ENCODE results near the gene WDR46.
A peak's percentile ranks its signal among the peaks of the same experiment; 100 is the strongest.

Gene WDR46

DNA sequence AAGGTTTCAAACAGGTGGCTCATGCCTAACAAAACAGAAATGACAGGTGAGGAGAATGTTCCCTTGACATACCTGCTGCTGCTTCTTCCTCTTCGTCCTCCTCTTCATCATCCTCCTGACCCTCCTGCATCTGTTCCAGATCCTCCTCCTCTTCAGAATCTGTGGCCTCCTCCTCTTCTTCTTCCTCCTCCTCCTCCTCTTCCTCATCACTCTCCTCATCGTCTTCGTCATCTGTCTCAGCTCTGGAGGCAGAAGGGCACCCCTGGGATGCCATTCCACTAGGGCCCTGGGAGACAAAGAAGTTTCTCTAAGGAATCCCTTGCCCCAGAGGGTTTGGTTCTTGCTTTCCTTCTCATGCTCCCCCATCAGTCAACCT lies 30.9 kb upstream of the WDR46 start:
- H3K9ac ChIP-seq (ENCODE audit: low read length in 2 of 2): no peak overlapping the region
- H3K27ac ChIP-seq (ENCODE audit: low read length): peak overlapping the region; percentile 41
- H3K4me1 ChIP-seq (ENCODE audit: control insufficient read depth, insufficient read depth, low read length): peaks cover 59% of the 10 kb centered on the region
- peaks cover 21 to 25% of the 10 kb centered on the region in 2 donors for H3K36me3 ChIP-seq (ENCODE audit: control insufficient read depth in 2 of 2, insufficient read depth in 2 of 2, low read length in 2 of 2)
- no peak overlapping the region for H3K4me3 ChIP-seq (ENCODE audit: low read length in 2 of 2)
- H3K27me3 ChIP-seq (ENCODE audit: control insufficient read depth in 1 of 2, insufficient read depth in 2 of 2, low read length in 2 of 2): no peaks in the 10 kb centered on the region
- no peaks in the 10 kb centered on the region for H3K9me3 ChIP-seq (ENCODE audit: control insufficient read depth in 2 of 2, low read length in 2 of 2)

DNA sequence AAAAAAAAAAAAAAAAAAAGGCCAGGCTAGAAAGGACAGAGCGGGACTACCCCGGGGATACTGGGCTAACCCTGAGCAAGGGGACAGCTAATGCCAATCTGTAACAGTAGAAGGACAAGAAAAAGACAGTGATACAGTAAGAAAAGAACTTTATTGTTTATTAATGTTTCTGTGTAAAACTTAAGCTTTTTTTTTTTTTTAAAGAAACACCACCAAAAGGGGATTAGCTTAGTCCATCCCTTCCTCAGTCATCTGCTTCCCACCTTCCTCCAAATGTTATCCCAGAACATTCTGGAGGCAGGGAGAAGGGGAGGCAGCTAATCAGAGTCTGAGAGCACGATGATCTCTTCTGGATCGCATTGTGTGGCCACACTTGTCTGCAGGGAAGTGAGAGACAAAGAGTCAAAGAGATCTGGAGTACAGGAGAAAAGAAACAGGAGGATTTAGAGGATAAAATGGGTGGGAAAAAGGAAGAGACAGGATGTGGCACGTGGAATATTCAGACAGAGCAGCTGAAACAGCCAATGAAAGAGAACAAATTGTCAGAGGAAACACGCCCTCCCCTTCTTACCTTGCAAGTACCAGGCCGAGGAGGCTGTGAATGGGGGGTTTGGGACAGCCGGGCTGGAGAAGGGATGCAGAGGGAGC lies 29.5 kb upstream of the WDR46 start:
- H3K4me1 ChIP-seq (ENCODE audit: control insufficient read depth, insufficient read depth, low read length): peaks cover 60% of the 10 kb centered on the region
- peak overlapping the region in 1 of 2 donors; percentile 73 for H3K9ac ChIP-seq (ENCODE audit: low read length in 2 of 2)
- peak overlapping the region; percentile 83 for H3K4me3 ChIP-seq (ENCODE audit: low read length in 2 of 2)
- peak overlapping the region; percentile 81 for H3K27ac ChIP-seq (ENCODE audit: low read length)
- no peaks in the 10 kb centered on the region for H3K9me3 ChIP-seq (ENCODE audit: control insufficient read depth in 2 of 2, low read length in 2 of 2)
- H3K36me3 ChIP-seq (ENCODE audit: control insufficient read depth in 2 of 2, insufficient read depth in 2 of 2, low read length in 2 of 2): peaks cover 21 to 25% of the 10 kb centered on the region in 2 donors
- no peaks in the 10 kb centered on the region for H3K27me3 ChIP-seq (ENCODE audit: control insufficient read depth in 1 of 2, insufficient read depth in 2 of 2, low read length in 2 of 2)

DNA sequence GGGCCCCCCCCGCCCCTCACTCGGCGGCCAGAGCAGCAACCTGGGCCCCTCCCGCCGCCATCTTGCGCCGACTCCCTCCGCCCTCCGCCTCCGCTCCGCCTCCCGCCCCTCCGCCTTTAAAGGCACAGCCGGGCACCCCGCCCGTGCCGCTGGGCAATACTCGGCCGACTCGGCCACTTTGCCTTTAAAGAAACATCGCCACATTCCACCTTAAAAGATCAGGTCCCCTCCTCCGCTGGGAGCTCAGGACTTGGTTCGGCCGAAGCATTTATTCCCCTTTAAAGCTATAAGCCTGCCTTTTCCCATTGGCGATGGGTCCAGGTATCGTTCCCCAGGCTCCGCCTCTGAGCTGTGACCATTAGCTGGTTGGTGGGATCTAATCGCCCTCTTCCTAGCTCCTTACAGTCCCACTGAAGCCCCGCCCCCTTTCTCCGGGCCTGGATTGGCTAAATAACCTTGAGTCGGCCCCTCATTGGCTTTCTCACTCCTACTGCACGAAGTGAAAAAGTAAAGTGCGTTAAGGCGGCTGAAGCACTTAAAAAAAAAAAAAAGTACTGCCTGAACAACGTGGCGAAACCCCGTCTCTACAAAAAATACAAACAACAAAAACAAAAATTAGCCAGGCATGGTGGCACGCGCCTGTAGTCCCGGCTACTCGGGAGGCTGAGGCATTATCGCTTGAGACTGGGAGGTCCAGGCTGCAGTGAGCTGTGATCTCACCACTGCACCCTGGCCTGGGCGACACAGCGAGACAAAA lies 28.8 kb upstream of the WDR46 start, which contains the start of gene ZBTB22:
ZBTB22 (minus strand) TSS at position 76 of the 757 bp plus-strand sequence. CDS start 828 bp downstream, outside the sequence.
- Histone ChIP-seq H3K9me3 (ENCODE audit: control insufficient read depth in 2 of 2, low read length in 2 of 2) (no peaks in the 10 kb centered on the region), H3K27me3 (ENCODE audit: control insufficient read depth in 1 of 2, insufficient read depth in 2 of 2, low read length in 2 of 2) (no peaks in the 10 kb centered on the region), H3K4me3 (ENCODE audit: low read length in 2 of 2) (peak within 1 kb of the TSS; percentile 83), H3K27ac (ENCODE audit: low read length) (peak within 1 kb of the TSS; percentile 81), H3K36me3 (ENCODE audit: control insufficient read depth in 2 of 2, insufficient read depth in 2 of 2, low read length in 2 of 2) (peaks cover 21 to 25% of the 10 kb centered on the region in 2 donors), H3K9ac (ENCODE audit: low read length in 2 of 2) (peak within 1 kb of the TSS; percentile 73 to 89), H3K4me1 (ENCODE audit: control insufficient read depth, insufficient read depth, low read length) (peaks cover 60% of the 10 kb centered on the region)

DNA sequence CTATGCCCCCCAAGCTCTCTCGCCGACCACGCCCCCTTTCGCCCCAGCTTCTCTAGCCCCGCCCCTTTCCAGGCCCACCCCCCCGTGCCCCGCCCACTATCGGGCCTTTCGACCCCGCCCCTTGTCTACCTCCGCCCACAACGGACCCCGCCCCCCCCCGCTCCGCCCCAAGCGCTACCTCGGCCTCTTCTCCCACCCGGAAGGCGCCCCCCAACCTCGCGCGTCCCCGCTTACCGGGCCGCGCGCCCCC lies 28.3 kb upstream of the WDR46 start:
- Histone ChIP-seq H3K9me3 (ENCODE audit: control insufficient read depth in 2 of 2, low read length in 2 of 2) (no peaks in the 10 kb centered on the region), H3K9ac (ENCODE audit: low read length in 2 of 2) (no peak overlapping the region), H3K27me3 (ENCODE audit: control insufficient read depth in 1 of 2, insufficient read depth in 2 of 2, low read length in 2 of 2) (no peaks in the 10 kb centered on the region), H3K36me3 (ENCODE audit: control insufficient read depth in 2 of 2, insufficient read depth in 2 of 2, low read length in 2 of 2) (peaks cover 21 to 25% of the 10 kb centered on the region in 2 donors), H3K4me3 (ENCODE audit: low read length in 2 of 2) (peak overlapping the region; percentile 54 to 60), H3K27ac (ENCODE audit: low read length) (peak overlapping the region; percentile 81), H3K4me1 (ENCODE audit: control insufficient read depth, insufficient read depth, low read length) (peaks cover 64% of the 10 kb centered on the region)

DNA sequence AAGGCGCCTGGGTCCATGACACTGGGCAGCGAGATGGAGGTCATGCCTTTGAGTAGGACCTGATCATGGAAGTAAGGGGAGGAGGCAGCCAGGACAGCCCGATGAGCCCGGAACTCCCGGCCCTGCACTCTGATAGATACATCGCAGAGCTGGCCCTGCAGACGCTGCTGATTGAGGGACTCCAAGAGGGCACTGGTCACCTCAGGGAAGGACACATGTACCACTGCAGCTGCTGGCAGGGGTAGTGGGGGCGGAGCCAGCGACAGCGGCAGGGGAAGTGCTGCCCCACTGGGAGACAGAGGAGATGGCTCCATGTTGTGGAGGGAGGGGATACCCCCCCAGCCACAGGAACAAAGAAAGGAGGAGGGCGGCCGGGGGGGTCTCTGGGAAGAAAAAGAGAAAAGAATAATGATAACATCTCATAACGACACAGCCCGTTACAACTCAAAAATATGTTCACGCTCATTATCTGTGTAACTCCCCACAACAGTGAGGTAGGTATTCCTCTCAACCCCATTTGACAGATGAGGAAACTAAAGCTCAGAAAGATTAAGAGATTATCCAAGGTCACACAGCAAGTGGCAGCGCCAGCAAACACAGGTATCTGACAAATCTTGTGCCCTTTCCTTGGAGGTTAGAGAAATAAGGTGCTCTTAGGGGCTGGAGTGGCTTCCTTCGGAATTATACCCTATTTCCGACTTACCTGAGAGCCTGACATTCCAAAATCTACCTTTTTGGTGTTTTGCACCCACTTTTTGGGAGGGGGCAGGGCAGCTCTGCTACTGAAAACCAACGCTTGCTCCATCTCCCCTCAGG lies 27.8 kb upstream of the WDR46 start:
- Histone ChIP-seq H3K27me3 (ENCODE audit: control insufficient read depth in 1 of 2, insufficient read depth in 2 of 2, low read length in 2 of 2) (no peaks in the 10 kb centered on the region), H3K4me3 (ENCODE audit: low read length in 2 of 2) (peak overlapping the region; percentile 54 to 60), H3K27ac (ENCODE audit: low read length) (peak overlapping the region; percentile 49), H3K9ac (ENCODE audit: low read length in 2 of 2) (peak overlapping the region in 1 of 2 donors; percentile 21), H3K36me3 (ENCODE audit: control insufficient read depth in 2 of 2, insufficient read depth in 2 of 2, low read length in 2 of 2) (peaks cover 21 to 25% of the 10 kb centered on the region in 2 donors), H3K9me3 (ENCODE audit: control insufficient read depth in 2 of 2, low read length in 2 of 2) (no peaks in the 10 kb centered on the region), H3K4me1 (ENCODE audit: control insufficient read depth, insufficient read depth, low read length) (peaks cover 64% of the 10 kb centered on the region)

DNA sequence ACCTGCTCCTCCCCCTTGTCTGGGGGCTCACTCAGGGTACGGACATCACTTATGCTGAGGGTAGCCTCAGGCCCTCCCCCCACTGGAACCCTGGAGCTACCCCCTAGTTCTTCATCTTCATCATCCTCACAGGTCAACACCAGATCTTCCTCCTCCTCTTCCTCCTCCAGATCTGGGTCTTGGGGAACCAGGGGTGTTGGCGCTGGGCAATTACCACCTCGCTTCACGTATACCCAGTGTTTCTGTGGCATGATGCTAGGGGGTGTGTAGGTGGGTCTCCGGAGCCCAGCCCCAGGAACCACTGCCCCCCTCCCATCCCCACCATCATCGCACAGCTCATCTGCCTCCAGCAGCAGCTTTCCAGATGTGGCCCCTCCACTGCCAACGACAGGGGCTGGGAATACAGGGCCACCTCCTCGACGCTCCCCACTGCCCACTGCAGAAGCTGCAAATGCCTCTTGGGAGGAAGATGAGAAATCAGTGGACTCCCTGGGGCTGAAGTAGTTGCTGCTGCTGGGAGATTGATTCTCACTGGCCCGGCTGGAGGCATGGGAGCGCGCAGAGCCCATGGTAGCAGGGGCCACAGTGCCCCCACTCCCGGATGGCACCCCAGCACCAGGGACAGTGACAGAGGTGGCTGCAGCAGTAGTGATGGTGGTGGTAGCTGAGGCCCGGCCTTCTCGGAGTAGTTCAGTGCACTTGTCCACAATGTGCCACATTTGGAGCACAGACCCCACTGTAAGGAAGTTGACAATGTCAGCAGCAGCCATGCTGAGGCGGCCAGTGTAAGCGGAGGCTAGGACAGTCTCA lies 27.0 kb upstream of the WDR46 start:
- H3K4me3 ChIP-seq (ENCODE audit: low read length in 2 of 2): no peak overlapping the region
- H3K9me3 ChIP-seq (ENCODE audit: control insufficient read depth in 2 of 2, low read length in 2 of 2): no peaks in the 10 kb centered on the region
- peaks cover 20 to 25% of the 10 kb centered on the region in 2 donors for H3K36me3 ChIP-seq (ENCODE audit: control insufficient read depth in 2 of 2, insufficient read depth in 2 of 2, low read length in 2 of 2)
- peak overlapping the region; percentile 89 for H3K27ac ChIP-seq (ENCODE audit: low read length)
- H3K27me3 ChIP-seq (ENCODE audit: control insufficient read depth in 1 of 2, insufficient read depth in 2 of 2, low read length in 2 of 2): no peaks in the 10 kb centered on the region
- peaks cover 55% of the 10 kb centered on the region for H3K4me1 ChIP-seq (ENCODE audit: control insufficient read depth, insufficient read depth, low read length)
- H3K9ac ChIP-seq (ENCODE audit: low read length in 2 of 2): no peak overlapping the region

DNA sequence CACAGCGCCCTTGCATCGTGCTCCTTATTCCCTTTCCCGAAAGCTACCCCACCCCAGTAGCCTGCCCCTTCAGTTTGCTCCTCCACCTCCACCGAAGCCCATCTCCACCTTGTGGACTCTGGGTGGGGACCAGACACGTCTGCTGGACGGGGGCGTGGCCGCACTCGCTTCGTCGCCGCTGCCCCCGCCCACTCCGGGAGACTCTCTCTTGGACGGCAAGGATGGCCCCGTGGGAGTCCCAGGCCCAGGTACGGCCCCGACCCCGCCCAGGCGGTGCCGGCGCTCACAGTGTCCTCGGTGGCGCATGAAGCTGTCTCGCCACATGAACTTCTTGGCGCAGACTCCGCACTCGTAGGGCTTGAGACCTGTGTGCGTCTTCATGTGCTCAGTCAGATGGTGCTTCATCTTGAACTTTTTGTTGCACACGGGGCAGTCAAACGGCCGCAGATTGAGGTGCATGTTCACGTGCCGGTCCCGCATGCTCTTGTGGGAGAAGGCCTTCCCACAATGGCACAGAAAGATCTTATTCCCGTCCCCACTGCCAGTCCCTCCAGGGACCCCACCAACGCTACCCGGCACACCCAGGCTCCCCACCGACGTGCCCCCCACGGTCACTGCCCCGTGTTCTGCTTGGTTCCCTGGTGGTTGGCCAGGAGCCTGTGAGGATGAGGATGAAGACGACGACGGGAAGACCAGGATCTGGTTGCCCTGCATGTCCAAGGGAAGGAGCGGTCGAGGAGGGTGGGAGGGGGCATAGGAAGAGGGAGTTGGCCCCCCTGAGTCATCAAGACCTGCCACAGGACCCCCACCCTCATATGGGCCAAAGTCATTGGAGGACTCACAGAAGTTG lies 26.1 kb upstream of the WDR46 start:
- Histone ChIP-seq H3K9ac (ENCODE audit: low read length in 2 of 2) (peak overlapping the region in 1 of 2 donors; percentile 91), H3K36me3 (ENCODE audit: control insufficient read depth in 2 of 2, insufficient read depth in 2 of 2, low read length in 2 of 2) (peaks cover 13 to 17% of the 10 kb centered on the region in 2 donors), H3K4me1 (ENCODE audit: control insufficient read depth, insufficient read depth, low read length) (peaks cover 47% of the 10 kb centered on the region), H3K27me3 (ENCODE audit: control insufficient read depth in 1 of 2, insufficient read depth in 2 of 2, low read length in 2 of 2) (no peaks in the 10 kb centered on the region), H3K4me3 (ENCODE audit: low read length in 2 of 2) (peak overlapping the region; percentile 91 to 99), H3K27ac (ENCODE audit: low read length) (peak overlapping the region; percentile 89), H3K9me3 (ENCODE audit: control insufficient read depth in 2 of 2, low read length in 2 of 2) (no peaks in the 10 kb centered on the region)

DNA sequence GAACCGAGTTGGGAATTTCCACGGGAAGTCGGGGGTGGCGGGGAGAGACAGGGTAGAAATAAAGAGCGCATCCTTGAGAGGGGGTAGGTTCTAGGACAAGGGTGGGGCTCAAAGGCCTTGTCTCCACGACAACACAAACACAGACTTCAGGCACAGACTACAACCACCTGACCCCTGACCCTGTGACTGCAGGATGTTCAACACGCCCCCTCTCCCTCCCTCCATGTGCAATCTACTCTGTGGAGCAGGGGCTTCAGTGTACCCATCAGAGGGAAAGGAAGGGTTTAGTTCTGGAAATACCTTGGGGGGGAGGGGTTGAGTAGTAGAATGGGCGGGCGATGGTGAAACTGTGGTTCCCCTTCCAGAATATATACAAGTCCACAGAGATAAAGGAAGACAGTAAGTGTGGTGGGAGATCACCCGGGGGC lies 25.5 kb upstream of the WDR46 start:
- H3K4me3 ChIP-seq (ENCODE audit: low read length in 2 of 2): peak overlapping the region; percentile 91 to 99
- peak overlapping the region; percentile 89 for H3K27ac ChIP-seq (ENCODE audit: low read length)
- peak overlapping the region in 1 of 2 donors; percentile 91 for H3K9ac ChIP-seq (ENCODE audit: low read length in 2 of 2)
- H3K36me3 ChIP-seq (ENCODE audit: control insufficient read depth in 2 of 2, insufficient read depth in 2 of 2, low read length in 2 of 2): peaks cover 8 to 11% of the 10 kb centered on the region in 2 donors
- peaks cover 45% of the 10 kb centered on the region for H3K4me1 ChIP-seq (ENCODE audit: control insufficient read depth, insufficient read depth, low read length)
- H3K27me3 ChIP-seq (ENCODE audit: control insufficient read depth in 1 of 2, insufficient read depth in 2 of 2, low read length in 2 of 2): no peaks in the 10 kb centered on the region
- H3K9me3 ChIP-seq (ENCODE audit: control insufficient read depth in 2 of 2, low read length in 2 of 2): no peaks in the 10 kb centered on the region

DNA sequence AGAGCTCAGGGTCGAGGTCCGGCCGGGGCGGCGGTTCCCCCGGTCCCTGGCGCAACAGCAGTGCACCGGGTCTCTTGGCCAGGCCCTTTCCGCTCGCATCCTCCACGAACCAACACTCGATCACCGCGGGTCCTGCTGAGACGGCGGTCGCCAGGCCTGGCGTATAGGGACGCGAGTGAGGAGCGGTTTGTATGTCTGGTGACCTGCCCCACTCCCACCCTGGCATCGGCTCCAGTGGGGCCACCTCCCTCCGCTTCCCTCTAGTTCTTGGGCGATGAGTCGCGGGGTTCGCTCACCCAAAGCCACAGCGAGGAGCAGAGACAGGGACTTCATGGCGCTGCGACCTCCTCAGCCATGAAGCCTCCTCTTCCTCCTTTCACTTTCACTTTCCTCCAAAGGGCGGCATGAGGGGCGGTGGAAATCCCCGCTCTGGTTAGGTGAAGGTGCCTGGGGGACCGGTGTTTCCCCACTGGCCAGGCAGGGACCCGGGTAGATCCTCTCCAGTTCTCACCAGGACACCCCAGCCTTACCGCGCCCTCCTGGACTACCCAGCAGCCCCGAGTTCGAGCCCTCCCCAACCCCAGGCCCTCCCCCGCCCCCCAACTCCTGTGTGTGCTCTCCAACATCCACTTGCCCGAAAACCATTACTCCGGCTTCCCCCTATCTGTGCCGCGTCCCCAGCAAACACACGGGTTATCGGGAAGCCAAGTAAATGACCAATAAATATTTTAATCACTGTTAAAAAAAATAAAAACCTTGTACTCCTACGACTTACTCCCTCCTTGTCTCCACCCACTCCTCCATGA lies 24.9 kb upstream of the WDR46 start, which contains the start of gene TAPBP:
TAPBP (minus strand) TSS at position 370 of the 806 bp plus-strand sequence; CDS start at position 333, 37 bp downstream.
- H3K36me3 ChIP-seq (ENCODE audit: control insufficient read depth in 2 of 2, insufficient read depth in 2 of 2, low read length in 2 of 2): peaks cover 1 to 5% of the 10 kb centered on the region in 2 donors
- H3K9me3 ChIP-seq (ENCODE audit: control insufficient read depth in 2 of 2, low read length in 2 of 2): no peaks in the 10 kb centered on the region
- no peaks in the 10 kb centered on the region for H3K27me3 ChIP-seq (ENCODE audit: control insufficient read depth in 1 of 2, insufficient read depth in 2 of 2, low read length in 2 of 2)
- peak within 1 kb of the TSS; percentile 91 to 99 for H3K4me3 ChIP-seq (ENCODE audit: low read length in 2 of 2)
- peak within 1 kb of the TSS; percentile 90 to 91 for H3K9ac ChIP-seq (ENCODE audit: low read length in 2 of 2)
- H3K27ac ChIP-seq (ENCODE audit: low read length): peak within 1 kb of the TSS; percentile 89
- H3K4me1 ChIP-seq (ENCODE audit: control insufficient read depth, insufficient read depth, low read length): peaks cover 43% of the 10 kb centered on the region

Measured in stomach smooth muscle (tissue), 2 donors.